ENCODE data around the gene PC. TPM values are rescaled to one million over a fixed set of nuclear protein-coding genes. Genes with fewer than 3 reads are reported as not detected.

PC gene
- total and polyA plus RNA-seq, 7 donors = 2.0 to 40.2 (median 11.8) TPM

DNA sequence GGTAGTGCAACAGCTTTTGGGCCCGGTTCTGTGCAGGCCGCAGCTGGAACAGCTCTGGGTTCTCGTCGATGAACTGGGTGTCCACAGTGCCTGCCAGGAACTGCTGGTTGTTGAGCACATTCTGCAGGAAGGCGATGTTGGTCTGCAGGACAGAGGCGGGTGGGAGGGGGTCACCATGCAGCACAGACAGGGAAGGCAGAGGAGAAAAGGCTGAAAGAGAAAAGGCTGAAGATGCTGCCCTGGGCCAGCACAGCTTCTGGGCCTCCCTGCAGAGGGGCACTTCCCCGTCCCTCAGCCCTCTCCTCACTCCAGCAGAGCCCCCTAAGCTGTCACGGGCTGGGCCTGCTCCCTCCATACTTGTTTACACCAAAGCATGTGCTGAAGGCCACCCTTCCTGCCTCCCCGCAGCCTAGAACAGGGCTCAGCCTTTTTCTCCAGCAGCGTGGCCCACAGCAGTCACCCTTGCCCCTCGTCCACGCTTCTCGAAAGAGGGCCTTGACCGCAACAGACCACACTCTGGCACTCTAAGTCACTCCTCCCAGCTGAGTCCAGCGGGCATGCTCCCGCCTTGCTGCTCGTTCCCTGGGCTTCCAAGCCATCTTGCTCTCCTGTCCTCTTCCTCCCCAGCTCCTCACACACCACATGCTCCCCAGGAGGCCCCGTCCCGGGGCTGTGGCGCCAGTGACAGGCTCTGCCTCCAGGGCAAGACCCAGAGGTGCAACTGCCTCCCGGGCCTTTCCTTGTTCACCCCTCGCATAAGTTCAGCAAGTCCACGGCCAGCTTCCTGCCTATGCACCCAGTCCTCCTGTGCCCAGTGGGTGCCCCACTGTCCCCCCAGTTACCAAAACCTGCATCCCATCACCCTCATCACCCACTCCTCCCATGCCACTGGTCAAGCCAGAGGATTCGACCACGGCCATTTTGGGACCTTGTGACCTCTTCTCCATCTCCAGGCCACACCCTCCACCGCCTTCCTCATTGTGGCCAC is 104.6 kb downstream of the PC start:
- Histone ChIP-seq H3K27me3 (no peaks in the 10 kb centered on the region), H3K27ac (no peak overlapping the region), H3K4me3 (no peak overlapping the region), H3K4me1 (peaks cover 0 to 15% (median 10%) of the 10 kb centered on the region in 4 donors), H3K36me3 (peaks cover 0 to 3% (median 0%) of the 10 kb centered on the region in 4 donors), H3K9me3 (no peaks in the 10 kb centered on the region)
- DNase-seq = peak; percentile 63
- TF ChIP-seq POLR2AphosphoS5 (IDR thresholded peaks at IDR 0.05) = no peak
- no peak for TF ChIP-seq EP300 (IDR thresholded peaks at IDR 0.05)
- no peak for TF ChIP-seq POLR2A (IDR thresholded peaks at IDR 0.05)
- TF ChIP-seq, protein P1, sequence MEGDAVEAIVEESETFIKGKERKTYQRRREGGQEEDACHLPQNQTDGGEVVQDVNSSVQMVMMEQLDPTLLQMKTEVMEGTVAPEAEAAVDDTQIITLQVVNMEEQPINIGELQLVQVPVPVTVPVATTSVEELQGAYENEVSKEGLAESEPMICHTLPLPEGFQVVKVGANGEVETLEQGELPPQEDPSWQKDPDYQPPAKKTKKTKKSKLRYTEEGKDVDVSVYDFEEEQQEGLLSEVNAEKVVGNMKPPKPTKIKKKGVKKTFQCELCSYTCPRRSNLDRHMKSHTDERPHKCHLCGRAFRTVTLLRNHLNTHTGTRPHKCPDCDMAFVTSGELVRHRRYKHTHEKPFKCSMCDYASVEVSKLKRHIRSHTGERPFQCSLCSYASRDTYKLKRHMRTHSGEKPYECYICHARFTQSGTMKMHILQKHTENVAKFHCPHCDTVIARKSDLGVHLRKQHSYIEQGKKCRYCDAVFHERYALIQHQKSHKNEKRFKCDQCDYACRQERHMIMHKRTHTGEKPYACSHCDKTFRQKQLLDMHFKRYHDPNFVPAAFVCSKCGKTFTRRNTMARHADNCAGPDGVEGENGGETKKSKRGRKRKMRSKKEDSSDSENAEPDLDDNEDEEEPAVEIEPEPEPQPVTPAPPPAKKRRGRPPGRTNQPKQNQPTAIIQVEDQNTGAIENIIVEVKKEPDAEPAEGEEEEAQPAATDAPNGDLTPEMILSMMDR (IDR thresholded peaks at IDR 0.05) = no peak
- intact Hi-C loops (cut with DNase I) = no loop called here
- WGBS, 2 donors = 92 to 94% methylated on average over 26 of the region's 26 CpGs

DNA sequence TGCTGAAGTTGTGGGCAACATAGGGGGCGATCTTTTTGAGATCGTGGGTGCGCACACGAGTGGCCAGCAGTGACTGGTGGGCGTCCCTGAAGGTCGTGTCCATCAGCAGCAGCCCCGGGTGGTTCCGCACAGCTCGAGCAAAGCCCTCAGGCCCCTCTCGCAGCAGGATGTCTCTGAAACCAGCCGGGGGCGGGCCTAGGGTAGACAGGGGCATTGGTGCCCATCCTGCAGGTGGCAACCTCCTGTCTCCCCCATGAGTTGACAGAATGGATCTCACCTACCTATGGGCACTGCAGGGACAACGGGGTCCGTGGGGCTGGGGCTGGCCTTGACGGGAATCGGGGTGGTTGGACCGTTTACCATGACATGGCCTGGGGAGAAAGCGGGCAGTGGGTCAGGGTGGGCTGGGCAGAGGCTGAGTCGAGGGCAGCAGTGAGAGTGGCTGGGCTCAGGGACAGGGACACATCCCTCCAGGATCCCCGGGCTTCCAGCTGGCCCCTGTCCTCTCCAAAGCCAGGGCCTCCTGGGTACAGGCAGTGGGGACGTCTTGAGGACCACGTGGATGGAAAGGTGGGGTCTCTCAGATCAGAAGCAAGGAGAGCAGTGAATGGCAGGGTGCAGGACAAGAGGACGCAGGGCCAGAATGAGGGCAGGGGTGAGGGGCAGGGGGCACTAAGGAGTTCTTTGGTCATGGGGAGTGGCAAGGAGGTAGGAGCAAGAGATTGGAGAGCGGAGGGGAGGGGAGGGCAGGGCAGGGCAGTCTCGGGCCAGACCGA is 105.5 kb downstream of the PC start:
- intact Hi-C loops (cut with DNase I) = no loop called here

DNA sequence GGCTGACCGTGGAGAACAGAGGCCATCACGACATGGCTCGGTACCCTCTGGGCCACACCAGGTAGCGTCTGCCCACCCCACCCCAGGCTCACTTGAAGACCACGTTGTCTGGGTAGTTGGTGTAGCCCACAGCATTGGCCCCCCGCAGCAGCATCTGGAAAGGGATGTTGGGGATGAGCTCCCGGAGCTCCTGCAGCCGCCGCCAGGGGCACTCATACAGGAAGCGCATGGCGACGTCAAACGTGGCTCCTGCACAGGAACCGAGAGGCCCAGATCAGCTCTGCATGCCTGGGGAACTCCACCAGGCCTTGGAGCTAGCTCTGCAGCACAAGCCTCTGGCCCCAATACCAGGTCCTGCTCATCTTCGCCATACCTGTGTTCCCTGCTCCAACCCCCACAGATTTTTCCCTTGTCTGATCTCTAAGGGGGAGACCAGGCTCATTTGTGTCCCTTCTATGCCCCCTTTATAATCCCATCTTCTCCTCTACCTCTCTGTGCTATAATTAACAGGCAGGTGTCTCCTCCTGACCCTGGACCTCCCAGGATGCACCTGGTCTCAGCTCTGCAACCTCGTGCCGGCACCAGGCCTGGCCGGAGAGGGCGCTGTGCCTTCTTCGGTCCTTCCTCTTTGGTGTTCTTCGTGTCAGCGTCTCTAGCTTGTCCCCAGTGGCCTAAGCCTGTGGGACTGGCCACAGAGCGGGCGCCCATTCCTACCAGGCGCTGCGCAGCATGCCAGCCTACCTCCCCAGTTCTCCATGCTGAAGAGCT is 106.3 kb downstream of the PC start:
- H3K9me3 ChIP-seq = no peaks in the 10 kb centered on the region
- no peak overlapping the region for H3K4me3 ChIP-seq
- DNase-seq = peak; percentile 49
- H3K27ac ChIP-seq = no peak overlapping the region
- intact Hi-C loops (cut with DNase I) = no loop called here
- H3K27me3 ChIP-seq = no peaks in the 10 kb centered on the region
- WGBS, 2 donors = 71 to 78% methylated on average over 26 of the region's 26 CpGs
- peaks cover 0 to 9% (median 7%) of the 10 kb centered on the region in 4 donors for H3K4me1 ChIP-seq
- TF ChIP-seq EP300 (IDR thresholded peaks at IDR 0.05) (no peak), POLR2A (IDR thresholded peaks at IDR 0.05) (no peak), POLR2AphosphoS5 (IDR thresholded peaks at IDR 0.05) (no peak)
- TF ChIP-seq, protein P1 (IDR thresholded peaks at IDR 0.05) = no peak
- H3K36me3 ChIP-seq = peaks cover 0 to 10% (median under 1%) of the 10 kb centered on the region in 4 donors

More for the DNA sequence above, 105.5 kb downstream of the PC start:
- DNase-seq = peak; percentile 62
- no peaks in the 10 kb centered on the region for H3K27me3 ChIP-seq
- no peak overlapping the region for H3K4me3 ChIP-seq
- peaks cover 0 to 15% (median 10%) of the 10 kb centered on the region in 4 donors for H3K4me1 ChIP-seq
- H3K9me3 ChIP-seq = no peaks in the 10 kb centered on the region
- no peak for TF ChIP-seq POLR2A (IDR thresholded peaks at IDR 0.05)
- no peak for TF ChIP-seq POLR2AphosphoS5 (IDR thresholded peaks at IDR 0.05)
- TF ChIP-seq EP300 (IDR thresholded peaks at IDR 0.05) = no peak
- TF ChIP-seq, protein P1 (IDR thresholded peaks at IDR 0.05) = no peak
- WGBS, 2 donors = 90 to 92% methylated on average over 26 of the region's 26 CpGs
- H3K36me3 ChIP-seq = peaks cover 0 to 7% (median 0%) of the 10 kb centered on the region in 4 donors
- H3K27ac ChIP-seq = no peak overlapping the region

DNA sequence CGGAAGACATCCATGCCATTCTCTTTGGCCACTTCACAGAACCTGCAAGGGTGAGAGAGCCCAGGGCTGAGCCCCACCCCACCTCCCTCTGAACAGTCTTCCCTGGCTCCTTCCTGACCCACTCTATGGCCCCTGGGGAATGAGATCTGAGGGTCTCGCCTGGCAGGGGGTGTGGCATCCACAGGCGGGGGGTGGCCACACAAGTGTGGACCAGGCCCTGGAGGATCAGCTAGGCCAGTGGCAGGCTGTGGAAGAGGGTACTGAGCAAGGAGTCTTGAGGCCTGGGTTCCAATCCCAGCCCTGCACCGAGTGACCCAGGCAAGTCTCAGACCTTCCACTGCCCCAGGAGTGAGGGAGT is 107.0 kb downstream of the PC start:
- H3K36me3 ChIP-seq = peaks cover 0 to 14% (median 3%) of the 10 kb centered on the region in 4 donors
- TF ChIP-seq POLR2AphosphoS5 (IDR thresholded peaks at IDR 0.05) (no peak), EP300 (IDR thresholded peaks at IDR 0.05) (no peak), POLR2A (IDR thresholded peaks at IDR 0.05) (no peak)
- TF ChIP-seq, protein P1 (IDR thresholded peaks at IDR 0.05) = no peak

More for the DNA sequence above, 107.0 kb downstream of the PC start:
- H3K4me1 ChIP-seq = peaks cover 0 to 9% (median 7%) of the 10 kb centered on the region in 4 donors
- intact Hi-C loops (cut with DNase I) = no loop called here
- no peak overlapping the region for H3K27ac ChIP-seq
- peak; percentile 46 for DNase-seq
- no peak overlapping the region for H3K4me3 ChIP-seq
- no peaks in the 10 kb centered on the region for H3K27me3 ChIP-seq
- WGBS, 2 donors = 84 to 90% methylated on average over 4 of the region's 4 CpGs
- no peaks in the 10 kb centered on the region for H3K9me3 ChIP-seq

All from sigmoid colon (tissue), 7 donors.